ENCODE measurements around the gene DDX10. TPM values are rescaled to one million over a fixed set of nuclear protein-coding genes. Genes with fewer than 3 reads are reported as not detected.

DDX10 gene
- total RNA-seq, 1 experiment from 2014 or later = 78.3 TPM

GRCh38 chr11:108797578-108798100, 132.8 kb downstream of the DDX10 start:
- H3K4me1 Mint-ChIP-seq (ENCODE audit: low read depth, unreplicated experiment) = peaks cover 21% of the 10 kb centered on the region
- intact Hi-C loops (cut with micrococcal nuclease; ENCODE audit: unreplicated experiment) = no loop called here
- CTCF ChIA-PET = no interaction called here
- H3K4me3 Mint-ChIP-seq (ENCODE audit: unreplicated experiment) = no peak overlapping the region
- POLR2A ChIA-PET = no interaction called here
- BruUV-seq (replicated peaks) = no TSS peak
- no peak for DNase-seq
- peaks cover 28% of the 10 kb centered on the region for H3K4me1 ChIP-seq
- no peaks in the 10 kb centered on the region for H3K27me3 Mint-ChIP-seq (ENCODE audit: insufficient read depth, unreplicated experiment)
- H3K9me3 ChIP-seq = no peaks in the 10 kb centered on the region
- no peaks in the 10 kb centered on the region for H3K36me3 Mint-ChIP-seq (ENCODE audit: insufficient read depth, unreplicated experiment)
- H3K27me3 ChIP-seq (replicated peaks; ENCODE audit: control insufficient read depth, insufficient read depth, low read length) = no peaks in the 10 kb centered on the region
- no peaks in the 10 kb centered on the region for H3K36me3 ChIP-seq (ENCODE audit: control insufficient read depth, insufficient read depth, low read length)
- no peak overlapping the region for H3K4me3 ChIP-seq (ENCODE audit: low read depth, low read length)
- peaks cover 9% of the 10 kb centered on the region for H3K9me3 Mint-ChIP-seq (ENCODE audit: unreplicated experiment)
- TF ChIP-seq CTCF (IDR thresholded peaks at IDR 0.05; ENCODE audit: insufficient read depth in 1 of 2, low read depth in 1 of 2, low read length in 1 of 2, severe bottlenecking in 1 of 2, unreplicated experiment in 1 of 2) = no peak
- H3K27ac Mint-ChIP-seq (ENCODE audit: unreplicated experiment) = no peak overlapping the region

- intact Hi-C loops (cut with micrococcal nuclease; ENCODE audit: unreplicated experiment) = no loop called here
- H3K27ac Mint-ChIP-seq (ENCODE audit: unreplicated experiment) = no peak overlapping the region
- H3K9me3 Mint-ChIP-seq (ENCODE audit: unreplicated experiment) = no peaks in the 10 kb centered on the region
- Histone ChIP-seq H3K36me3 (ENCODE audit: control insufficient read depth, insufficient read depth, low read length) (no peaks in the 10 kb centered on the region), H3K4me3 (ENCODE audit: low read depth, low read length) (no peak overlapping the region), H3K4me1 (peaks cover 26% of the 10 kb centered on the region), H3K27me3 (replicated peaks; ENCODE audit: control insufficient read depth, insufficient read depth, low read length) (no peaks in the 10 kb centered on the region), H3K9me3 (no peaks in the 10 kb centered on the region)
- no peak overlapping the region for H3K4me3 Mint-ChIP-seq (ENCODE audit: unreplicated experiment)
- ChIA-PET CTCF (no interaction called here), POLR2A (no interaction called here)
- H3K4me1 Mint-ChIP-seq (ENCODE audit: low read depth, unreplicated experiment) = peaks cover 21% of the 10 kb centered on the region
- DNase-seq = no peak
- no peaks in the 10 kb centered on the region for H3K27me3 Mint-ChIP-seq (ENCODE audit: insufficient read depth, unreplicated experiment)
- H3K36me3 Mint-ChIP-seq (ENCODE audit: insufficient read depth, unreplicated experiment) = no peaks in the 10 kb centered on the region
- no TSS peak for BruUV-seq (replicated peaks)
- TF ChIP-seq CTCF (IDR thresholded peaks at IDR 0.05; ENCODE audit: insufficient read depth in 1 of 2, low read depth in 1 of 2, low read length in 1 of 2, severe bottlenecking in 1 of 2, unreplicated experiment in 1 of 2) = no peak
These were observed 137.6 kb downstream of the DDX10 start for GRCh38 chr11:108802492-108802891.

- no peak overlapping the region for H3K27ac Mint-ChIP-seq (ENCODE audit: unreplicated experiment)
- H3K4me3 Mint-ChIP-seq (ENCODE audit: unreplicated experiment) = no peak overlapping the region
- CTCF ChIA-PET = no interaction called here
- H3K4me1 Mint-ChIP-seq (ENCODE audit: low read depth, unreplicated experiment) = peaks cover 10% of the 10 kb centered on the region
- no peaks in the 10 kb centered on the region for H3K36me3 ChIP-seq (ENCODE audit: control insufficient read depth, insufficient read depth, low read length)
- BruUV-seq (replicated peaks) = no TSS peak
- no peaks in the 10 kb centered on the region for H3K27me3 Mint-ChIP-seq (ENCODE audit: insufficient read depth, unreplicated experiment)
- no peak overlapping the region for H3K4me3 ChIP-seq (ENCODE audit: low read depth, low read length)
- POLR2A ChIA-PET = no interaction called here
- H3K36me3 Mint-ChIP-seq (ENCODE audit: insufficient read depth, unreplicated experiment) = no peaks in the 10 kb centered on the region
- no peak for DNase-seq
- no peaks in the 10 kb centered on the region for H3K9me3 Mint-ChIP-seq (ENCODE audit: unreplicated experiment)
- no peak for TF ChIP-seq CTCF (IDR thresholded peaks at IDR 0.05; ENCODE audit: insufficient read depth in 1 of 2, low read depth in 1 of 2, low read length in 1 of 2, severe bottlenecking in 1 of 2, unreplicated experiment in 1 of 2)
- H3K9me3 ChIP-seq = no peaks in the 10 kb centered on the region
- no peaks in the 10 kb centered on the region for H3K27me3 ChIP-seq (replicated peaks; ENCODE audit: control insufficient read depth, insufficient read depth, low read length)
- peaks cover 16% of the 10 kb centered on the region for H3K4me1 ChIP-seq
- intact Hi-C loops (cut with micrococcal nuclease; ENCODE audit: unreplicated experiment) = no loop called here
These were observed 138.9 kb downstream of the DDX10 start for GRCh38 chr11:108803776-108804175.

Measured in Caco-2 (cell line).